Measurements from ENCODE around the gene CDH4.

CDH4 gene

GRCh38 chr20:61789329-61789728, 537.3 kb downstream of the CDH4 start:
- TF ChIP-seq RAD21 (IDR thresholded peaks at IDR 0.05; ENCODE audit: low read depth) = no peak
- TF ChIP-seq TCF12 (IDR thresholded peaks at IDR 0.05; ENCODE audit: low read depth) = no peak
- TF ChIP-seq, protein P1, sequence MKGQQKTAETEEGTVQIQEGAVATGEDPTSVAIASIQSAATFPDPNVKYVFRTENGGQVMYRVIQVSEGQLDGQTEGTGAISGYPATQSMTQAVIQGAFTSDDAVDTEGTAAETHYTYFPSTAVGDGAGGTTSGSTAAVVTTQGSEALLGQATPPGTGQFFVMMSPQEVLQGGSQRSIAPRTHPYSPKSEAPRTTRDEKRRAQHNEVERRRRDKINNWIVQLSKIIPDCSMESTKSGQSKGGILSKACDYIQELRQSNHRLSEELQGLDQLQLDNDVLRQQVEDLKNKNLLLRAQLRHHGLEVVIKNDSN (IDR thresholded peaks at IDR 0.05) = no peak
- TF ChIP-seq TEAD4 (IDR thresholded peaks at IDR 0.05) = no peak

DNA sequence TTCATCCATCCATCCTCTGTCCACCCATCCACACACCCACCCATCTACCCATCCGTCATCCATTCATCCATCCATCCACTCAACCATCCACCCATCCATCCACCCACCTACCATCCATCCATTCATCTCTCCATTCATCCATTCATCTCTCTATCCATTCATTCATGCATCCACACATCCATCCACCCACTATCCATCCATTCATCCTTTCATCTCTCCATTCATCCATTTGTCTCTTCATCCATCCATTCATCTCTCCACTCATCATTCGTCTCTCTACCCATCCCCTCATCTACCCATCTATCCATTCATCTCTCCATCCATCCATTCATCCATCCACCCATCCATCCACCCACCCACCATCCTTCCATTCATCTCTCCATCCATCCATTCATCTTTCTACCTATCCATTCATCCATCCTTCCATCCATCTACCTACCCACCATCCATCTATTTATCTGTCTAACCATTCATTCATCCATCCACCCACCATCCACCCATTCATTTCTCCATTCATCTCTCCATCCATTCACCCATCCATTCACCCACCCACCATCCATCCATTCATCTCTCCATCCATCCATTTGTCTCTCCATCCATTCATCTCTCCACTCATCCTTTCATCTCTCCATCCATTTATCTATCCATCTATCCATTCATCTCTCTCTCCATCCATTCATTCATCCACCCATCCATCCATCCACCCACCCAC, 538.2 kb downstream of the CDH4 start:
- TF ChIP-seq FOXM1 (IDR thresholded peaks at IDR 0.05; ENCODE audit: borderline replicate concordance, low read depth) = no peak

DNA sequence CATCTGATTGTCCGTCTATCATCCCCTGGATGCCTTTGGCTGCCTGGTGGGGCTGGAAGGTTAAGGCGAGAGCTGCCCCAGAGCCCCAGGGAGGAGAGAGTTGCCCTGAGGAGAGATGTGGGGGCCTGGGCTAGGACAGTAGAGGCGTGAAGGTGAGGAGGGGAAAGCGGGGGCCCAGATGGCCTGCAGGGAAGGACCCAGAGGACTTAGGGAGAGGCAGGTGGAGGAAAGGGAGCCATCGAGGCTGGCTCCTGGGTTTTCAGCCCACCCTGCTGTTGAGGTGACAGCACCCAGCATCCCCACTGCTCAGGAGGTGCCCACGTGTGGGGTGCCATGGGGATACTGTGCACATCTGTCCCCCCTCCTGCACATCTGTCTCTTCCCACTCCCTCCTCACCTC, 539.9 kb downstream of the CDH4 start:
- TF ChIP-seq YY1 (IDR thresholded peaks at IDR 0.05; ENCODE audit: low read depth) = no peak
- TF ChIP-seq TCF12 (IDR thresholded peaks at IDR 0.05; ENCODE audit: low read depth) = no peak
- TF ChIP-seq, protein P2, sequence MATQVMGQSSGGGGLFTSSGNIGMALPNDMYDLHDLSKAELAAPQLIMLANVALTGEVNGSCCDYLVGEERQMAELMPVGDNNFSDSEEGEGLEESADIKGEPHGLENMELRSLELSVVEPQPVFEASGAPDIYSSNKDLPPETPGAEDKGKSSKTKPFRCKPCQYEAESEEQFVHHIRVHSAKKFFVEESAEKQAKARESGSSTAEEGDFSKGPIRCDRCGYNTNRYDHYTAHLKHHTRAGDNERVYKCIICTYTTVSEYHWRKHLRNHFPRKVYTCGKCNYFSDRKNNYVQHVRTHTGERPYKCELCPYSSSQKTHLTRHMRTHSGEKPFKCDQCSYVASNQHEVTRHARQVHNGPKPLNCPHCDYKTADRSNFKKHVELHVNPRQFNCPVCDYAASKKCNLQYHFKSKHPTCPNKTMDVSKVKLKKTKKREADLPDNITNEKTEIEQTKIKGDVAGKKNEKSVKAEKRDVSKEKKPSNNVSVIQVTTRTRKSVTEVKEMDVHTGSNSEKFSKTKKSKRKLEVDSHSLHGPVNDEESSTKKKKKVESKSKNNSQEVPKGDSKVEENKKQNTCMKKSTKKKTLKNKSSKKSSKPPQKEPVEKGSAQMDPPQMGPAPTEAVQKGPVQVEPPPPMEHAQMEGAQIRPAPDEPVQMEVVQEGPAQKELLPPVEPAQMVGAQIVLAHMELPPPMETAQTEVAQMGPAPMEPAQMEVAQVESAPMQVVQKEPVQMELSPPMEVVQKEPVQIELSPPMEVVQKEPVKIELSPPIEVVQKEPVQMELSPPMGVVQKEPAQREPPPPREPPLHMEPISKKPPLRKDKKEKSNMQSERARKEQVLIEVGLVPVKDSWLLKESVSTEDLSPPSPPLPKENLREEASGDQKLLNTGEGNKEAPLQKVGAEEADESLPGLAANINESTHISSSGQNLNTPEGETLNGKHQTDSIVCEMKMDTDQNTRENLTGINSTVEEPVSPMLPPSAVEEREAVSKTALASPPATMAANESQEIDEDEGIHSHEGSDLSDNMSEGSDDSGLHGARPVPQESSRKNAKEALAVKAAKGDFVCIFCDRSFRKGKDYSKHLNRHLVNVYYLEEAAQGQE (IDR thresholded peaks at IDR 0.05; ENCODE audit: low read depth) = no peak
- TF ChIP-seq CEBPB (IDR thresholded peaks at IDR 0.05) = no peak
- TF ChIP-seq FOXM1 (IDR thresholded peaks at IDR 0.05; ENCODE audit: borderline replicate concordance, low read depth) = no peak
- TF ChIP-seq, protein P1 (IDR thresholded peaks at IDR 0.05) = no peak
- no peak for TF ChIP-seq ZBTB7A (IDR thresholded peaks at IDR 0.05; ENCODE audit: low read depth)
- no peak for TF ChIP-seq EP300 (IDR thresholded peaks at IDR 0.05; ENCODE audit: borderline replicate concordance)
- no peak for TF ChIP-seq RAD21 (IDR thresholded peaks at IDR 0.05; ENCODE audit: low read depth)
- no peak for TF ChIP-seq TEAD4 (IDR thresholded peaks at IDR 0.05)
- no peak for TF ChIP-seq TAF1 (IDR thresholded peaks at IDR 0.05; ENCODE audit: low read depth)
- TF ChIP-seq NFIC (IDR thresholded peaks at IDR 0.05) = no peak
- TF ChIP-seq EGR1 (IDR thresholded peaks at IDR 0.05) = no peak
- TF ChIP-seq, protein P3, sequence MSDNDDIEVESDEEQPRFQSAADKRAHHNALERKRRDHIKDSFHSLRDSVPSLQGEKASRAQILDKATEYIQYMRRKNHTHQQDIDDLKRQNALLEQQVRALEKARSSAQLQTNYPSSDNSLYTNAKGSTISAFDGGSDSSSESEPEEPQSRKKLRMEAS (IDR thresholded peaks at IDR 0.05) = no peak
- no peak for TF ChIP-seq CREB1 (IDR thresholded peaks at IDR 0.05; ENCODE audit: low read depth)

- TF ChIP-seq NFIC (IDR thresholded peaks at IDR 0.05) = no peak
- no peak for TF ChIP-seq RAD21 (IDR thresholded peaks at IDR 0.05; ENCODE audit: low read depth)
- no peak for TF ChIP-seq TCF12 (IDR thresholded peaks at IDR 0.05; ENCODE audit: low read depth)
- no peak for TF ChIP-seq FOXM1 (IDR thresholded peaks at IDR 0.05; ENCODE audit: borderline replicate concordance, low read depth)
- TF ChIP-seq YY1 (IDR thresholded peaks at IDR 0.05; ENCODE audit: low read depth) = no peak
- TF ChIP-seq ZBTB7A (IDR thresholded peaks at IDR 0.05; ENCODE audit: low read depth) = no peak
- TF ChIP-seq, protein P3 (IDR thresholded peaks at IDR 0.05) = no peak
- TF ChIP-seq TEAD4 (IDR thresholded peaks at IDR 0.05) = no peak
- no peak for TF ChIP-seq CEBPB (IDR thresholded peaks at IDR 0.05)
- no peak for TF ChIP-seq EGR1 (IDR thresholded peaks at IDR 0.05)
- no peak for TF ChIP-seq CREB1 (IDR thresholded peaks at IDR 0.05; ENCODE audit: low read depth)
- no peak for TF ChIP-seq TAF1 (IDR thresholded peaks at IDR 0.05; ENCODE audit: low read depth)
- TF ChIP-seq, protein P2 (IDR thresholded peaks at IDR 0.05; ENCODE audit: low read depth) = no peak
- no peak for TF ChIP-seq EP300 (IDR thresholded peaks at IDR 0.05; ENCODE audit: borderline replicate concordance)
These were observed 543.9 kb downstream of the CDH4 start for GRCh38 chr20:61795669-61796630.

DNA sequence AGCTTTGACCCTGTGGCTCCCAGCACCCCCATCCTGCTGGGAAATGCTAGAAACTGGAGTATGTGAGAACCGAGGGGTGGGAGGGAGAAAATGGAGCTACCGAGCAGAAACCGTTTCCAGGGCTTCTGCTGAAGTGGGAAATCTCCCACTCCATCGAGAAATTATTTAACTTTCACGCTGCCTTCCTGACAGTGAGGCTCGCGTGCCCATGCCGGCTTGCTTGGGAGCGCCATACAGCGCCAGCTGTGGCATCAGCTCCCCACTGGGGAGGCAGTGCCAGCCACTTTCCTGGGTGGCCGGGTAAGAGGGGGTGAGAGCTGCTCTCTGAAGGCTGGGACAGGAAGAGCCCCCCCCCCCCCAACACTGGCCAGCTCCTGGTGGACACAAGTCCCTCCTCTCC, 544.7 kb downstream of the CDH4 start:
- TF ChIP-seq NFIC (IDR thresholded peaks at IDR 0.05) (no peak), TEAD4 (IDR thresholded peaks at IDR 0.05) (no peak), TAF1 (IDR thresholded peaks at IDR 0.05; ENCODE audit: low read depth) (no peak), CEBPB (IDR thresholded peaks at IDR 0.05) (no peak), EP300 (IDR thresholded peaks at IDR 0.05; ENCODE audit: borderline replicate concordance) (no peak), EGR1 (IDR thresholded peaks at IDR 0.05) (no peak), RAD21 (IDR thresholded peaks at IDR 0.05; ENCODE audit: low read depth) (no peak)

All from Ishikawa (cell line).